ENCODE data around the gene MAPKAPK5. TPM values are rescaled to one million over a fixed set of nuclear protein-coding genes. Genes with fewer than 3 reads are reported as not detected.
A peak's percentile ranks its signal among the peaks of the same experiment; 100 is the strongest.

Gene MAPKAPK5
- total RNA-seq, 1 donor from 2014 or later, result 41.4 TPM

- H3K4me1 Mint-ChIP-seq (ENCODE audit: unreplicated experiment), result peaks cover 42% of the 10 kb centered on the region
- no peak for DNase-seq (ENCODE audit: extremely low spot score, unreplicated experiment)
- peaks cover 7% of the 10 kb centered on the region for H3K36me3 Mint-ChIP-seq (ENCODE audit: unreplicated experiment)
- H3K4me3 Mint-ChIP-seq (ENCODE audit: unreplicated experiment), result peak overlapping the region; percentile 94
- H3K27ac Mint-ChIP-seq (ENCODE audit: unreplicated experiment), result peak overlapping the region; percentile 98
- H3K9me3 Mint-ChIP-seq (ENCODE audit: unreplicated experiment), result no peaks in the 10 kb centered on the region
- H3K27me3 Mint-ChIP-seq (ENCODE audit: unreplicated experiment), result no peaks in the 10 kb centered on the region
- TF ChIP-seq CTCF (IDR thresholded peaks at IDR 0.05), result no peak
Measured at GRCh38 chr12:111840807-111841206, 1.2 kb upstream of the MAPKAPK5 start.

- TF ChIP-seq CTCF (IDR thresholded peaks at IDR 0.05), result no peak
- Mint-ChIP-seq H3K27ac (ENCODE audit: unreplicated experiment) (peak overlapping the region; percentile 98), H3K4me1 (ENCODE audit: unreplicated experiment) (peaks cover 46% of the 10 kb centered on the region), H3K9me3 (ENCODE audit: unreplicated experiment) (no peaks in the 10 kb centered on the region), H3K36me3 (ENCODE audit: unreplicated experiment) (peaks cover 7% of the 10 kb centered on the region), H3K4me3 (ENCODE audit: unreplicated experiment) (peak overlapping the region; percentile 94), H3K27me3 (ENCODE audit: unreplicated experiment) (no peaks in the 10 kb centered on the region)
- no peak for DNase-seq (ENCODE audit: extremely low spot score, unreplicated experiment)
Measured at GRCh38 chr12:111841236-111841749, 735 bp upstream of the MAPKAPK5 start.

GRCh38 chr12:111842556-111843396 lies 748 bp downstream of the MAPKAPK5 start:
- Mint-ChIP-seq H3K27ac (ENCODE audit: unreplicated experiment) (peak overlapping the region; percentile 93), H3K36me3 (ENCODE audit: unreplicated experiment) (peaks cover 11% of the 10 kb centered on the region), H3K27me3 (ENCODE audit: unreplicated experiment) (no peaks in the 10 kb centered on the region), H3K9me3 (ENCODE audit: unreplicated experiment) (peaks cover 2% of the 10 kb centered on the region), H3K4me3 (ENCODE audit: unreplicated experiment) (peak overlapping the region; percentile 90), H3K4me1 (ENCODE audit: unreplicated experiment) (peaks cover 50% of the 10 kb centered on the region)
- TF ChIP-seq CTCF (IDR thresholded peaks at IDR 0.05), result no peak
- no peak for DNase-seq (ENCODE audit: extremely low spot score, unreplicated experiment)

GRCh38 chr12:111846016-111846415 lies 4.0 kb downstream of the MAPKAPK5 start:
- H3K4me3 Mint-ChIP-seq (ENCODE audit: unreplicated experiment), result no peak overlapping the region
- TF ChIP-seq CTCF (IDR thresholded peaks at IDR 0.05), result no peak
- peaks cover 17% of the 10 kb centered on the region for H3K36me3 Mint-ChIP-seq (ENCODE audit: unreplicated experiment)
- no peak overlapping the region for H3K27ac Mint-ChIP-seq (ENCODE audit: unreplicated experiment)
- H3K4me1 Mint-ChIP-seq (ENCODE audit: unreplicated experiment), result peaks cover 35% of the 10 kb centered on the region
- H3K27me3 Mint-ChIP-seq (ENCODE audit: unreplicated experiment), result no peaks in the 10 kb centered on the region
- peaks cover 8% of the 10 kb centered on the region for H3K9me3 Mint-ChIP-seq (ENCODE audit: unreplicated experiment)
- no peak for DNase-seq (ENCODE audit: extremely low spot score, unreplicated experiment)

GRCh38 chr12:111850526-111850925 lies 8.5 kb downstream of the MAPKAPK5 start:
- H3K4me1 Mint-ChIP-seq (ENCODE audit: unreplicated experiment), result peaks cover 7% of the 10 kb centered on the region
- no peak for TF ChIP-seq CTCF (IDR thresholded peaks at IDR 0.05)
- H3K27ac Mint-ChIP-seq (ENCODE audit: unreplicated experiment), result no peak overlapping the region
- H3K9me3 Mint-ChIP-seq (ENCODE audit: unreplicated experiment), result peaks cover 8% of the 10 kb centered on the region
- no peak overlapping the region for H3K4me3 Mint-ChIP-seq (ENCODE audit: unreplicated experiment)
- no peaks in the 10 kb centered on the region for H3K27me3 Mint-ChIP-seq (ENCODE audit: unreplicated experiment)
- H3K36me3 Mint-ChIP-seq (ENCODE audit: unreplicated experiment), result peaks cover 27% of the 10 kb centered on the region
- no peak for DNase-seq (ENCODE audit: extremely low spot score, unreplicated experiment)
